Gastrocnemius medialis (tissue), 4 donors: ENCODE measurements around the gene SMIM1. TPM values are rescaled to one million over a fixed set of nuclear protein-coding genes. Genes with fewer than 3 reads are reported as not detected.
"Not testable (repeated sequence)": the region's sequence is repeated elsewhere in the genome, so short reads cannot be mapped to it uniquely, and the experiment has no call there.

ENCODE experiments used
- ATAC-seq, 2 donors: fragments of 150-250 bp; one replicate each; pipeline ENCODE4 v1.9.1; 2016
- DNase-seq, 2 donors: peaks; one replicate each; pipeline ENCODE4 v3.0.0-alpha.2; 2019
- H3K27ac ChIP-seq, 4 donors: fragments of 200-600 bp; sonication (generic); 1 replicate in 1 of 4; 2 replicates in 3 of 4; pipeline ENCODE4 v1.5.1; 2016 to 2018; ENCODE audit warnings: mild to moderate bottlenecking in 2 of 4, moderate library complexity in 1 of 4
- H3K27me3 ChIP-seq, 3 donors: fragments of 200-600 bp; sonication (generic) in 2 of 3; 1 replicate in 1 of 3; 2 replicates in 2 of 3; pipeline versions ENCODE4 v1.5.1 to v1.6.0; 2016 to 2019; ENCODE audit warnings: mild to moderate bottlenecking in 1 of 3, moderate library complexity in 1 of 3
- H3K36me3 ChIP-seq, 2 donors: fragments of 200-600 bp; sonication (generic) in 1 of 2; one replicate each; pipeline ENCODE4 v1.5.1; 2017 to 2018
- H3K4me1 ChIP-seq, 2 donors: fragments of 200-600 bp; sonication (generic) in 1 of 2; one replicate each; pipeline ENCODE4 v1.5.1; 2016 to 2017; ENCODE audit warnings: mild to moderate bottlenecking in 2 of 2
- H3K4me3 ChIP-seq, 4 donors: fragments of 200-600 bp; sonication (generic) in 3 of 4; 1 replicate in 1 of 4; 2 replicates in 3 of 4; pipeline ENCODE4 v1.5.1; 2016 to 2019; ENCODE audit warnings: mild to moderate bottlenecking in 2 of 4
- H3K9me3 ChIP-seq, 3 donors: fragments of 200-600 bp; sonication (generic) in 2 of 3; 1 replicate in 1 of 3; 2 replicates in 2 of 3; pipeline ENCODE4 v1.5.1; 2016 to 2019
- POLR2A ChIP-seq, 2 donors: fragments of 450-650 bp; IDR thresholded peaks; one replicate each; pipeline ENCODE4 v1.6.1; 2017; ENCODE audit warnings: antibody characterized with exemption in 2 of 2, mild to moderate bottlenecking in 2 of 2, moderate library complexity in 2 of 2
- in situ Hi-C, 4 donors: fragments of 200-750 bp; cut with MboI; loops; one replicate each; pipeline versions ENCODE4 v1.15.0 to v1.8.0; 2017; ENCODE audit warnings: low sequenced_read_pairs in 4 of 4
- intact Hi-C: fragments of 100-400 bp; cut with DNase I; formaldehyde crosslinking; loops from one replicate; pipeline ENCODE4 v1.15.1; 2023; ENCODE audit warnings: low total_unique reads
- total RNA-seq, 4 donors: library from RNA; depleted of rRNA; stranded (reverse); fragments of >200 nt; gene quantifications; one replicate each; pipeline versions ENCODE4 v1.1.0 to v1.2.3, GENCODE V29; 2016
- TF ChIP-seq, protein P1 (sequence below), 5 experiments: fragments of 450-650 bp in 3 of 5; fragments of 200-600 bp in 2 of 5; sonication (generic) in 2 of 5; IDR thresholded peaks in 4 of 5; conservative IDR thresholded peaks in 1 of 5; 1 replicate in 4 of 5; 2 replicates in 1 of 5; pipeline ENCODE4 v1.5.1; 2016 to 2019; ENCODE audit warnings: antibody characterized with exemption in 5 of 5, mild to moderate bottlenecking in 3 of 5, moderate library complexity in 3 of 5

The SMIM1 gene
- total RNA-seq, 4 donors from 2014 or later, result 1.4 to 3.7 TPM; not detected in 2

DNA sequence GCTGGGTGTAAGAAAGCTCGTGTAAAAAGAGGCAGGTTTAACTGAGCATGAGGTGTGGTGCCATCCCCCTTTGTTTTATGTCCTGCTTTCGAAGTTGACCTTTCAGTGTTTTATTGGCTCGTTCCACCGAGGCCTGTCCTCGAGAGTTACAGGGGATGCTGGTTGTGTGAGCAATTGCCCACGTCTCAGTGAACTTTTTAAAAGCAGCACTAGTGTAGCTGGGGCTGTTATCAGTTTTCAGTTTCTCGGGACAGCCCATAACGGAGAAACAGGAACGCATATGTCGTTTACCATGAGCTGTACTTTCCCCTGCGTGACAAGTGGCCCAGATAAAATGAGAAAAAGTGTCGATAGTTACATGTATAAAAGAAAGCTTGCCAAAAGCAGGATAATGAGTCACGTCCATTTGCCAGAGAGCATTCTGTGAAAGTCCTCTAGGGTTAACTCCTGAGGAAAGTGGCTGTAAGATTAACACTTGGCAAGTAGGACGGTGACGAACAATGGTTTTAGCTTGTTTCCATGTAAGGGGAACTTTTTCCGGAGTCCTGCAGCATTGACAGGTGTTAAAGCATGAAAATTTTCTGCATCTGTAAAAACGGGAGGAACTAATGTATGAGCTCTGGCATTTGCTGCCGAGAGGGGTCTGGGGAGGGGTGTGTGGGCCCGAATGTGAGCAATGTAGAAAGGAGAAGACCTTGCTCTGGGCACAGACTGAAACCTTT, 31.5 kb downstream of the SMIM1 start:
- H3K36me3 ChIP-seq, result no peaks in the 10 kb centered on the region
- H3K4me1 ChIP-seq, result no peaks in the 10 kb centered on the region
- no peaks in the 10 kb centered on the region for H3K9me3 ChIP-seq
- ATAC-seq (no peak), DNase-seq (no peak)
- H3K27me3 ChIP-seq, result peaks cover 0 to 8% (median 0%) of the 10 kb centered on the region in 3 donors
- no peak overlapping the region for H3K4me3 ChIP-seq
- intact Hi-C loops, result no loop called here
- no peak overlapping the region for H3K27ac ChIP-seq
- in situ Hi-C loops, result loop anchor here in 1 of 4 donors (25.0 kb wide), 1 partner anchor 92 kb away; no protein-coding TSS in a partner anchor
- no peak for TF ChIP-seq POLR2A (IDR thresholded peaks at IDR 0.05)
- TF ChIP-seq, protein P1, sequence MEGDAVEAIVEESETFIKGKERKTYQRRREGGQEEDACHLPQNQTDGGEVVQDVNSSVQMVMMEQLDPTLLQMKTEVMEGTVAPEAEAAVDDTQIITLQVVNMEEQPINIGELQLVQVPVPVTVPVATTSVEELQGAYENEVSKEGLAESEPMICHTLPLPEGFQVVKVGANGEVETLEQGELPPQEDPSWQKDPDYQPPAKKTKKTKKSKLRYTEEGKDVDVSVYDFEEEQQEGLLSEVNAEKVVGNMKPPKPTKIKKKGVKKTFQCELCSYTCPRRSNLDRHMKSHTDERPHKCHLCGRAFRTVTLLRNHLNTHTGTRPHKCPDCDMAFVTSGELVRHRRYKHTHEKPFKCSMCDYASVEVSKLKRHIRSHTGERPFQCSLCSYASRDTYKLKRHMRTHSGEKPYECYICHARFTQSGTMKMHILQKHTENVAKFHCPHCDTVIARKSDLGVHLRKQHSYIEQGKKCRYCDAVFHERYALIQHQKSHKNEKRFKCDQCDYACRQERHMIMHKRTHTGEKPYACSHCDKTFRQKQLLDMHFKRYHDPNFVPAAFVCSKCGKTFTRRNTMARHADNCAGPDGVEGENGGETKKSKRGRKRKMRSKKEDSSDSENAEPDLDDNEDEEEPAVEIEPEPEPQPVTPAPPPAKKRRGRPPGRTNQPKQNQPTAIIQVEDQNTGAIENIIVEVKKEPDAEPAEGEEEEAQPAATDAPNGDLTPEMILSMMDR (IDR thresholded peaks at IDR 0.05 in 4 of 5, conservative IDR thresholded peaks at IDR 0.05 in 1 of 5), result no peak

DNA sequence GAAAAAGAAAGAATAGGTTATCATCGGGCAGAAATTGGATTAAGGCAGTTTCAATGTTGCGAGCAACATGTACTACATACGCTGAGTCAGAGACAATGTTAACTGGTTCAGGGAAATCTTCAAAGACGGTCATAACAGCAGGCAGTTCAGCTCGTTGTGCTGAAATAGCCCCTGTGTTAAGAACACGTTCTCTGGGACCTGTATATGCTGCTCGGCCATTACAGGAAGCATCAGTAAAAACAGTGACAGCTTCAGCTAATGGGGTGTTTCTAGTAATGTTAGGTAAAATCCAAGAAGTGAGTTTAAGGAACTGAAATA, 32.0 kb downstream of the SMIM1 start:
- H3K36me3 ChIP-seq, H3K27ac ChIP-seq, DNase-seq, H3K27me3 ChIP-seq, H3K4me3 ChIP-seq, intact Hi-C loops, ATAC-seq, H3K4me1 ChIP-seq, H3K9me3 ChIP-seq: not testable (repeated sequence)
- in situ Hi-C loops, result loop anchor here in 1 of 4 donors (25.0 kb wide), 1 partner anchor 92 kb away; no protein-coding TSS in a partner anchor

DNA sequence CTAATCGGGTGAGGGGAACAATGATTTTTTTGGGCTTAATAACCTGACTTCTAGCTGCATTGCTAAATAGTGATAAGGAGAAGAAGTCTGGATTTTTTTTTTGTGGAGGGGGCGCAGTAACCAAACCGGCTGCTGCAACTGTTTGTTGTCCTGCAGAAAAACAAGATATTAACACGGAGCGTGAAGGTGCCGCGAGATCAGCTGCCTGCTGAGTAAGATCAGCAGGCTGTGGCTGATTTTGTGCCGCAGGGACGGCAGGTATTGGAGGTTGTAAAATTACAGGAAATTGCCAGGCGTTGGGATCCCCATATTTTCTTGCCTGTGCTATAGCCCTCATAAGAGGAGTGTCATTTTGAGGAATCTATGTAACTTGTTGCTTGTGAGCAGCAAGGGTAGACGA, 32.5 kb downstream of the SMIM1 start:
- no peaks in the 10 kb centered on the region for H3K4me1 ChIP-seq
- H3K9me3 ChIP-seq, result no peaks in the 10 kb centered on the region
- no peaks in the 10 kb centered on the region for H3K36me3 ChIP-seq
- in situ Hi-C loops (loop anchor here in 1 of 4 donors (25.0 kb wide), 1 partner anchor 93 kb away; no protein-coding TSS in a partner anchor), intact Hi-C loops (no loop called here)
- DNase-seq (no peak), ATAC-seq (no peak)
- H3K27ac ChIP-seq, result no peak overlapping the region
- H3K27me3 ChIP-seq, result peaks cover 0 to 8% (median 0%) of the 10 kb centered on the region in 3 donors
- H3K4me3 ChIP-seq, result no peak overlapping the region
- TF ChIP-seq POLR2A (IDR thresholded peaks at IDR 0.05), result no peak
- TF ChIP-seq, protein P1 (IDR thresholded peaks at IDR 0.05 in 4 of 5, conservative IDR thresholded peaks at IDR 0.05 in 1 of 5), result no peak

DNA sequence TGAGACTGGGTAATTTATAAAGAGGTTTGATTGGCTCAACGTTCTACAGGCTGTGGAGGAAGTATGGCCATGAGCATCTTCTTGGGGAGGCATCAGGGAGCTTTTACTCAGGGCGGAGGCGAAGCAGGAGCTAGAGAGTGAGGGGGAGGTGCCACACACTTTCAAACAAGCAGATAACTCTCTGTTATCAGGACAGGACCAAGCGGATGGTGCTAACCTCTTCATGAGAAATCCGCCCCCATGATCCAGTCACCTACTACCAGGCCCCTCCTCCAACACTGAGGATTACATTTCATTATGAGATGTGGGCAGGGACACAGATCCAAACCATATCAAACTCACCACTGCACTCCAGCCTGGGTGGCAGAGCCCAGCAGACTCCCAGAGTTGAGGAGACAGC, 35.2 kb downstream of the SMIM1 start:
- Histone ChIP-seq H3K4me1 (no peaks in the 10 kb centered on the region), H3K4me3 (no peak overlapping the region), H3K27ac (no peak overlapping the region), H3K36me3 (no peaks in the 10 kb centered on the region), H3K9me3 (no peaks in the 10 kb centered on the region), H3K27me3 (peaks cover 0 to 8% (median 0%) of the 10 kb centered on the region in 3 donors)
- in situ Hi-C loops, result loop anchor here in 1 of 4 donors (25.0 kb wide), 1 partner anchor 95 kb away; no protein-coding TSS in a partner anchor
- no peak for DNase-seq
- intact Hi-C loops, result no loop called here
- ATAC-seq, result no peak
- no peak for TF ChIP-seq POLR2A (IDR thresholded peaks at IDR 0.05)
- TF ChIP-seq, protein P1 (IDR thresholded peaks at IDR 0.05 in 4 of 5, conservative IDR thresholded peaks at IDR 0.05 in 1 of 5), result no peak

DNA sequence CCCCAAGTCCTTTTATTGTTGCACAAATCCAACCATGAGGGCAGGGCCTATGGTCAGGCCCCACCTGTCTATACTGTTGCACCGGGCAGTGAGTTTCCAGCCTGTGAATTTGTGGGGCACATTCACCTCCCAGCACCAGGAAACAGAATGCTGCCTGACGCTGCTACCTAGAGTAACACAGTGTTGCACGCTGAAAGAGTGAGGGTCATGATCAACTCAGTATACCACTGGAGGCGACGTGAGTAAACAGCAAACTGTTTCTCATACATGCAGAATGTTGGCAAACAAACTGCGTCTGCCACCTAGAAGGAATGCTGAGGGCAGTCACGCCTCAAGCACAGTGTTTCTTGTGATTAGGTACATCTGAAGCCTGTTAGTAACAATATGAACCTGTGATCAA, 37.1 kb downstream of the SMIM1 start:
- no peak for ATAC-seq
- Histone ChIP-seq H3K36me3 (peaks cover 3 to 11% of the 10 kb centered on the region in 2 donors), H3K4me3 (no peak overlapping the region), H3K27ac (no peak overlapping the region), H3K9me3 (no peaks in the 10 kb centered on the region), H3K4me1 (no peaks in the 10 kb centered on the region), H3K27me3 (peaks cover 0 to 4% (median 0%) of the 10 kb centered on the region in 3 donors)
- intact Hi-C loops, result no loop called here
- no peak for TF ChIP-seq POLR2A (IDR thresholded peaks at IDR 0.05)
- TF ChIP-seq, protein P1 (IDR thresholded peaks at IDR 0.05 in 4 of 5, conservative IDR thresholded peaks at IDR 0.05 in 1 of 5), result no peak
- in situ Hi-C loops, result loop anchor here in 1 of 4 donors (25.0 kb wide), 1 partner anchor 97 kb away; no protein-coding TSS in a partner anchor
- DNase-seq, result no peak

DNA sequence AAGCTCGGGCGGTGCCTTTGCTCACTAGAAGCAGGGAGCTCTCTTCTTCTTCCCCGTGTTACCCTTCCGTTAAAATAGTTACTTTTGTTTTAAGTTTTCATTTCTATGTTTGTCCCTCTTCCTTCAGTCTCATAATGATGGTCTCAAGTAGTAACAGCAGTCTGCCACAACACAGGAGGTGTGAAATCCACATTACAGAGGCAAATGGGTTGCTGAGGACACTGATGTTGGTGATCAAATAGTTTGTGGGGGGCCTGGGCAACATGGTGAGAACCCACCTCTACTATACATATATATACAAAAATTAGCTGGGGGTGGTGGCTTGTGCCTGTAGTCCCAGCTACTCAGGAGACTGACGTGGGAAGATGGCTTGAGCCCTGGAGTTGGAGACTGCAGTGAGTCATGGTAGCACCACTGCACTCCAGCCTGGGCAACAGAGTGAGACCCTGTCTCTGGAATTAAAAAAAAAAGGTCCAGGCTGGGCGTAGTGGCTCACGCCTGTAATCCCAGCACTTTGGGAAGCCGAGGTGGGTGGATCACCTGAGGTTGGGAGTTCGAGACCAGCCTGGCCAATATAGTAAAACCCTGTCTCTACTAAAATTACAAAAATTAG, 37.7 kb downstream of the SMIM1 start:
- in situ Hi-C loops, result loop anchor here in 1 of 4 donors (25.0 kb wide), 1 partner anchor 98 kb away; no protein-coding TSS in a partner anchor
- H3K4me3 ChIP-seq, DNase-seq, H3K27me3 ChIP-seq, H3K27ac ChIP-seq, intact Hi-C loops, ATAC-seq, H3K4me1 ChIP-seq, H3K9me3 ChIP-seq: not testable (repeated sequence)
- peaks cover 6 to 16% of the 10 kb centered on the region in 2 donors for H3K36me3 ChIP-seq
